ENCODE measurements around the gene DST. TPM values are rescaled to one million over a fixed set of nuclear protein-coding genes. Genes with fewer than 3 reads are reported as not detected.

DST gene
- total RNA-seq, 2 donors from 2014 or later: 101 to 113 TPM

- TF ChIP-seq CTCF (conservative IDR thresholded peaks at IDR 0.05): no peak
- Histone ChIP-seq H3K27ac (ENCODE audit: low read depth, low read length) (no peak overlapping the region), H3K4me1 (ENCODE audit: control insufficient read depth, insufficient read depth, low read length) (no peaks in the 10 kb centered on the region), H3K9ac (ENCODE audit: extremely low read depth, low read length, poor library complexity, severe bottlenecking) (no peak overlapping the region), H3K4me3 (ENCODE audit: low read length) (no peak overlapping the region), H3K9me3 (ENCODE audit: control insufficient read depth, low read length) (no peaks in the 10 kb centered on the region), H3K27me3 (ENCODE audit: control insufficient read depth, insufficient read depth, low read length, poor library complexity, severe bottlenecking) (no peaks in the 10 kb centered on the region), H3K36me3 (ENCODE audit: control insufficient read depth, insufficient read depth, low read length) (peaks cover 48% of the 10 kb centered on the region)
- DNase-seq: no peak
- Mint-ChIP-seq H3K9me3 (no peaks in the 10 kb centered on the region), H3K27ac (no peak overlapping the region), H3K36me3 (ENCODE audit: low read depth) (peaks cover 40% of the 10 kb centered on the region), H3K4me1 (no peaks in the 10 kb centered on the region), H3K27me3 (ENCODE audit: insufficient read depth) (no peaks in the 10 kb centered on the region), H3K4me3 (no peak overlapping the region)
- 92 to 100% methylated on average over 1 of the region's 2 CpGs for WGBS, 2 experiments (ENCODE audit: insufficient coverage in 1 of 2, insufficient read length in 1 of 2)
Measured at GRCh38 chr6:56488281-56488680, 154.4 kb downstream of the DST start.

- Histone ChIP-seq H3K4me3 (ENCODE audit: low read length) (no peak overlapping the region), H3K4me1 (ENCODE audit: control insufficient read depth, insufficient read depth, low read length) (no peaks in the 10 kb centered on the region), H3K27me3 (ENCODE audit: control insufficient read depth, insufficient read depth, low read length, poor library complexity, severe bottlenecking) (no peaks in the 10 kb centered on the region), H3K9ac (ENCODE audit: extremely low read depth, low read length, poor library complexity, severe bottlenecking) (no peak overlapping the region), H3K9me3 (ENCODE audit: control insufficient read depth, low read length) (no peaks in the 10 kb centered on the region), H3K36me3 (ENCODE audit: control insufficient read depth, insufficient read depth, low read length) (peaks cover 51% of the 10 kb centered on the region), H3K27ac (ENCODE audit: low read depth, low read length) (no peak overlapping the region)
- no peak for DNase-seq
- no peaks in the 10 kb centered on the region for H3K4me1 Mint-ChIP-seq
- no peak for TF ChIP-seq CTCF (conservative IDR thresholded peaks at IDR 0.05)
- no peaks in the 10 kb centered on the region for H3K9me3 Mint-ChIP-seq
- no peaks in the 10 kb centered on the region for H3K27me3 Mint-ChIP-seq (ENCODE audit: insufficient read depth)
- H3K36me3 Mint-ChIP-seq (ENCODE audit: low read depth): peaks cover 33% of the 10 kb centered on the region
- WGBS, 2 experiments (ENCODE audit: insufficient coverage in 1 of 2, insufficient read length in 1 of 2): 91 to 100% methylated on average over 3 of the region's 3 CpGs
- H3K27ac Mint-ChIP-seq: no peak overlapping the region
- no peak overlapping the region for H3K4me3 Mint-ChIP-seq
Measured at GRCh38 chr6:56486681-56487080, 156.0 kb downstream of the DST start.

GRCh38 chr6:56484669-56485068 is 158.0 kb downstream of the DST start:
- Mint-ChIP-seq H3K9me3 (no peaks in the 10 kb centered on the region), H3K36me3 (ENCODE audit: low read depth) (peaks cover 43% of the 10 kb centered on the region), H3K27me3 (ENCODE audit: insufficient read depth) (no peaks in the 10 kb centered on the region), H3K27ac (no peak overlapping the region), H3K4me3 (no peak overlapping the region), H3K4me1 (no peaks in the 10 kb centered on the region)
- Histone ChIP-seq H3K4me1 (ENCODE audit: control insufficient read depth, insufficient read depth, low read length) (no peaks in the 10 kb centered on the region), H3K36me3 (ENCODE audit: control insufficient read depth, insufficient read depth, low read length) (peaks cover 63% of the 10 kb centered on the region), H3K27ac (ENCODE audit: low read depth, low read length) (no peak overlapping the region), H3K9ac (ENCODE audit: extremely low read depth, low read length, poor library complexity, severe bottlenecking) (no peak overlapping the region), H3K4me3 (ENCODE audit: low read length) (no peak overlapping the region), H3K27me3 (ENCODE audit: control insufficient read depth, insufficient read depth, low read length, poor library complexity, severe bottlenecking) (no peaks in the 10 kb centered on the region), H3K9me3 (ENCODE audit: control insufficient read depth, low read length) (peaks cover 5% of the 10 kb centered on the region)
- no peak for TF ChIP-seq CTCF (conservative IDR thresholded peaks at IDR 0.05)
- WGBS, 2 experiments (ENCODE audit: insufficient coverage in 1 of 2, insufficient read length in 1 of 2): 95 to 100% methylated on average over 1 to 2 of the region's 2 CpGs
- DNase-seq: no peak

All from endodermal cell (in vitro differentiated cells).